ENCODE measurements around the gene PVALEF.
"Not testable (repeated sequence)": the region's sequence is repeated elsewhere in the genome, so short reads cannot be mapped to it uniquely, and the experiment has no call there.

PVALEF gene

DNA sequence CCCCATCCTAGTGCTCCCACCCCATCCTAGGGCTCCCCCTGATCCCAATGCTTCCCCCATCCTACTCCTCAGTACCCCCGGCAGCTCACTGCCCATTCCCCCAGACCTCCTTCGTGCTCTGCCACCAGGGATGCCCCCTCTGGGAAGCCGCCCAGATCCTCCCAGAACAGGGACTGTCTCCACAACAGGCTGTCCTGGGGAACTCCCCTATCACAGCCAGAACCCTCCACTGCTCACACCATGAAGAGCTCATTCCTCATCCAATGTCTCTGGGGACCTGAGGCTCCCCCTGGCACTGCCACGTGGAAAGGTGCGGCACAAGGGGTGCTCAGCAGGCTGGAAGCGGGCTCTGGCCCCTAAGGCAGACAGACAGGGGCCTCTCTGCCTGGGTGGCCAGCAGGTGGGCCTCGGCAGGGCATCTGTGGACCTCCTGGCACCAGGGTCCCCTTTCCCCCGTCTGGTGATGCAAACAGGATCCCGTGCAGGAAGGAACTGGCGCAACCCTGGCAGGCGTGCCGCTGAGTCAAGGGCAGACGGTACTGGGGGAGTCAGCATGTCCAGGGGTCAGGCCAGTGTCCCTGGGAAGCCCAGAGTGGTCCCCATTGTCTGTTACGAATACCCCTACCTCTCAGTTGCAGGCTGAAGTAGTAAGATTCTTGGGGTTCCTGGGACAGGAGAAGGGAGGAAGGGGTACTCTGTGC is 14.8 kb upstream of the PVALEF start:
- Mint-ChIP-seq H3K9me3 (no peaks in the 10 kb centered on the region), H3K27ac (peak overlapping the region in 1 of 2 donors; percentile 94), H3K27me3 (no peaks in the 10 kb centered on the region), H3K4me3 (no peak overlapping the region), H3K4me1 (peaks cover 5% of the 10 kb centered on the region)
- DNase-seq: no peak
- ATAC-seq: no peak

DNA sequence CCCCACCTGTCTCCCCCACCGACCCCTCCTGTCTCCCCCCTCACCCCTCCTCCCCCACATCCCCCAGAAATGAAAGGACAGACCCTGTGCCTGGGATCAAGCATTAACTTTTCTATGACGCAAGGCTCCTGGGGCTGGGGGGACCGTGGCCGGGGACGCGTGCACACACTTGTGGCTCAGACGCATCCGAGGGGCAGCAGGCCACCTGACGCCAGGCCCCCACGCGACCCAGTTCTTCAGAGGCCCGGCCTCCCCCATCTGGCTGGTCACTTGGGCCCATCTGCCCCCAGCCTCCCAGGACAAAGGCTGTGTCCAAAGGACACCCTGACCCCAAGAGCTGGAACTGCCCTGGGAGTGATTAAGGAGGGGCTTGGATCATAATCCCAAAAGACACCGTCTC is 14.0 kb upstream of the PVALEF start:
- Mint-ChIP-seq H3K4me1 (peaks cover 5% of the 10 kb centered on the region), H3K9me3 (no peaks in the 10 kb centered on the region), H3K27ac (no peak overlapping the region), H3K27me3 (no peaks in the 10 kb centered on the region), H3K4me3 (no peak overlapping the region)
- ATAC-seq: no peak
- DNase-seq: no peak

DNA sequence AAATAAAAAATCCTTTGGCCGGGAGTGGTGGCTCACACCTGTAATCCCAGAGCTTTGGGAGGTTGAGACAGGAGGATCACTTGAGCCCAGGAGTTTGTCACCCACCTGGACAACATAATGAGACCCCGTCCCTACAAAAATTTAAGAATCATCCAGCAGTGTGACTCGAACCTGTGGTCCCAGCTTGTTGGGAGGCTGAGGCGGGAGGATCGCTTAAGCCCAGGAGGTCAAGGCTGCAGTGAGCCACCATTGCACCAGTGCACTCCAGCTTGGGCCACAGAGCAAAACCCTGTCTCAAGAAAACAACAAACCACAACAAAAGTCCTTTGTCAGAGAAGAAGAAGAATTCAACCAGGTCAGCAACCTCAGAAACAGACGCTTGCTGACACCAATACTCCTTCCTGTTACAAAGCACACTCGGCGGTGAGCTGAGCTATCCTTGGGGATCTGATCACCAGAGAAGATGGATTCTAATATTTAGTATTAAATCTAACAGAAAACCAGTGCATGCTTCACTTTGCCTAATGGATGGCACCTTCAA is 12.9 kb upstream of the PVALEF start:
- ATAC-seq (no peak), DNase-seq (no peak)
- H3K27me3 Mint-ChIP-seq: no peaks in the 10 kb centered on the region
- H3K4me1 Mint-ChIP-seq: peaks cover 5% of the 10 kb centered on the region
- no peak overlapping the region for H3K27ac Mint-ChIP-seq
- no peaks in the 10 kb centered on the region for H3K9me3 Mint-ChIP-seq
- no peak overlapping the region for H3K4me3 Mint-ChIP-seq

DNA sequence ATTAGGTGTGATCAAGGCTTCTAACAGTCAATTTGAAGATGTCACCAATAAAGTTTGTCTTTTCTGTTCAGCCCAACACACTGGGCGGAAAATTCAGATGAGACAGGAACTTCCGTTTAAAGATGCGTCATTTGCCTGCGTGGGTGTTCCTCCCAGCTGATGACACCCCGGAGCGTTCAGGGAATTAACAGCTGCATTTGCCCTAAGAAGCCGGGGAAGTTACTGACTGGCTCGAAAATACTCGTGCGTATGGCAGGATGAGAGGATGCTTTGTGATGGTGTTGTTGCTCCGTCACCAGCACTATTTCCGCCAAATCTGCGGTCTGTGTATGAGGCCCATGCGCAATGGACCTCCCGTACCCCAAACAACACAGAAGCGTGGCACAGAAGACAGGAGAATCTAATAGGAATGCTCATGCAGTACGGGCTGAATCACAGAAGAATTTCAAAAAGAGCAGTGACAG is 11.9 kb upstream of the PVALEF start:
- DNase-seq (no peak), ATAC-seq (no peak)
- H3K4me1 Mint-ChIP-seq: peaks cover 5% of the 10 kb centered on the region
- H3K4me3 Mint-ChIP-seq: no peak overlapping the region
- no peak overlapping the region for H3K27ac Mint-ChIP-seq
- no peaks in the 10 kb centered on the region for H3K27me3 Mint-ChIP-seq
- H3K9me3 Mint-ChIP-seq: no peaks in the 10 kb centered on the region

DNA sequence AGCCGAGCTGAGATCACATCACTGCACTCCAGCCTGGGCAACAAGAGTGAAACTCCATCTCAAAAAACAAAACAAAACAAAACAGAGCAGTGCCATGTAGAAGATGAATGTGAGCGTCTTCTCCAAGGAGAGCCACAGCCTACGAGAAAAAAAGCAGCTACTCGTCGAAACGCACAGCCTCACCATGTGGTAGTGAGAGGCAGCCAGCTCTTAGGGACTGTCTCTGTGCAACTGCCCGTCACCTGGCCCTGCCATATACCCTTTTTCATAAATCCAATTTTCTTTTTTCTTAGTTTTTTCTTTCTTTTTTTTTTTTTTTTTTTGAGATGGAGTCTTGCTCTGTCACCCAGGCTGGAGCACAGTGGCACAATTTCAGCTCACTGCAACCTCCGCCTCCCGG is 11.3 kb upstream of the PVALEF start:
- H3K27me3 Mint-ChIP-seq, H3K27ac Mint-ChIP-seq, H3K4me3 Mint-ChIP-seq, ATAC-seq, H3K4me1 Mint-ChIP-seq, H3K9me3 Mint-ChIP-seq, DNase-seq: not testable (repeated sequence)

DNA sequence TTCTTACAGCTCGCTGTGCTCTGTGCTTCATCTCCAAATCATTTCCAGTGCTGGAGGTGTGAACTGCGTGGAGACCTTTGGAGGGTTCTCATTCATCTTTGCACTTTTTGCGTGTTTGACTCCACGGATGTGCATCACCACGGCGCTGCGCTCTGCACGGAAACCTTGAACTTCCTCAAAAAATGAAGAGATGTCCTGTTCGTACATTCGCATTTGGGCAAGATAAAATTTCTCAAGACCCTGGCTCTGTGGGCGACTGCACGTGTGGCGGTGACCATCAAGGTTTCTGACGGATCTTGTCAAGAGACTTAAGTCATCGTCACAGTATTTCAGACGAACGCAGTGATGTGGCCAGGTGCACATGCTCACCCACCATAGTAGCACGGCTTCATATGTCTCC is 10.3 kb upstream of the PVALEF start:
- ATAC-seq: no peak
- Mint-ChIP-seq H3K27ac (no peak overlapping the region), H3K4me3 (no peak overlapping the region), H3K4me1 (peaks cover 5% of the 10 kb centered on the region), H3K27me3 (no peaks in the 10 kb centered on the region), H3K9me3 (no peaks in the 10 kb centered on the region)
- no peak for DNase-seq

DNA sequence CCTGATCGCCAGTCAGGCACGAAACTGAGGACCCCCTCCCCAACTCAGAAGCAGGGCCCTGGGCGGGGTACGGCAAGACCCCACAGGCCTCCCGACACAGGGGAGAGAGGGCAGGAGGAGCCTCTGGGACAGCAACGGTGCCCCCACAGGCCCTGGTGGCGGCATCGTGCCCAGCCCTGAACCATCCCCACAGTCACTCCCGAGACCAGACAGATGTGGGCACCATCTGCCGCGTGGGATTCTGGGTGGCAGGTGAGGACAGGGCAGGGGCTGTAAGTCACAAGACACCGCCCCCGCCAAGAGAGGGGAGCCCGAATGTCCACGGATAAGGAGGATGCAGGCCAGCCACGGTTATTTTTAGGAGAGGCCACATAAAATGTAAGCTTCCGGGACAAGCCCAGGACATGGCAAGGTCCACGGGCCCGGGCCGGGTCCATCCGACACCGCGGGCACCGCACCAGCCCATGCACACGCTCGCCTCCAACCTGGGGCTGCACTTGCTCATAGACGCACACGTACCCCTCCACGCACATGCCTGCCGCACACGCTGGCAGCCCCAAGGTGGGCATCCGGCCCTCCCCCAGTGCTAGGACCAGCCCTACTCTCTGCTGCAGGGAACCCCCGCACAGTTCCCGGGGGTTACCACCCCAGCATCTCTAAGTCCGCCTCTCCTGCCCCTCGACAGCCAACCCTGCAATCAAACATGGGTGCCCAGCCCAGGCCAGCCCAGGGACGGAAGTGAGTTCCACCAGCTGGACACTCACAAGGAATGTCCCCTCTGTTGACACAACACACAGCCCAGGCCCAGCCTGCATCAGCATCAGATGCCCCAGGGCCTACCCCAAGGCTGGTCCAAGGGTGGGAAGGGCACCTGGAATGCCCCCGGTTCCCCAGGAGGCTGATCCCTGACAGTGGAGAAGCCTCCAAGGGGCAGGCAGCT is 8.2 kb upstream of the PVALEF start:
- no peak for DNase-seq
- Mint-ChIP-seq H3K4me1 (peaks cover 19% of the 10 kb centered on the region), H3K4me3 (no peak overlapping the region), H3K9me3 (no peaks in the 10 kb centered on the region), H3K27ac (no peak overlapping the region), H3K27me3 (no peaks in the 10 kb centered on the region)
- ATAC-seq: no peak

DNA sequence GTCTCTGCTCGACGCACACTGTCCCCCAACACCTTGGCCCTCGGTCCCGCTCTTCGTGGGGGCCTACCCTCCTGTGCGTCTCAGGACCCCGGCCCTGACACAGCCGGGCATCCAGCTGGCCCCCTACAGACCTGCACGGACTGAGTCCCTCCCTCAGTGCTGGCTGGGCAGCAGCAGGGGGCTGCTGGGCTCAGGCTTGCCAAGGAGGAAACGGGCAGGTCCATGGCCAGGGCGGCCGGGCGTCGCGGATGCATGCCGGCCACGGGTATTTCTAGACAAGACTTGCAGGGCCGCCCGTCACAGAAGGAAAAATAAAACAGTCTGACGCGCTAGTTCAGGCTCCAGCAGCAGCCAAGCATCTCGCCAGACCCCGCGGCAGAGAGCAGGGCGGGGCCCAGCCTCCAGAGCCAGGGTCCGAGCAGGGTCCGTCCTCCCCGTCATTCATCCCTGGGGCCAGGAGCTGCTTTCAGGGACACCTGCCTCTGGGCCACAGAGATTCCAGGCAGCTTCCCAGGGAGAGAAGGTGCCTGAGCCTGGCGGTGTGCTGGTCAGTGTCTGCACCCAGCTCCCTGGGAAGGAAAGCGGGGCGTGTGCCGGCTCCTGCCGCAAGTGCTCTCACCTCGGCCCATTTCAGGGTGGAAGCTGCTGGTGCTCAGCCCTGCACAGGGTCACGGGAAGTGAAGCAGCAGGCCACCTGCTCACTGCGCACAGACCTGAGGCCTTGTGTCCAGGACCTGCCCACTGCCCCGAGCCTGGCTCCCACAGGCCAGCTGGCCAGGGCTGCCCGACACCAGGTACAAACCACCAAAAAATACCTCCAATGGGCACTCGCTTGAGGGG is 7.2 kb upstream of the PVALEF start:
- H3K9me3 Mint-ChIP-seq: no peaks in the 10 kb centered on the region
- H3K4me3 Mint-ChIP-seq: no peak overlapping the region
- H3K4me1 Mint-ChIP-seq: peaks cover 19% of the 10 kb centered on the region
- no peaks in the 10 kb centered on the region for H3K27me3 Mint-ChIP-seq
- ATAC-seq (no peak), DNase-seq (no peak)
- H3K27ac Mint-ChIP-seq: peak overlapping the region in 1 of 2 donors; percentile 49

DNA sequence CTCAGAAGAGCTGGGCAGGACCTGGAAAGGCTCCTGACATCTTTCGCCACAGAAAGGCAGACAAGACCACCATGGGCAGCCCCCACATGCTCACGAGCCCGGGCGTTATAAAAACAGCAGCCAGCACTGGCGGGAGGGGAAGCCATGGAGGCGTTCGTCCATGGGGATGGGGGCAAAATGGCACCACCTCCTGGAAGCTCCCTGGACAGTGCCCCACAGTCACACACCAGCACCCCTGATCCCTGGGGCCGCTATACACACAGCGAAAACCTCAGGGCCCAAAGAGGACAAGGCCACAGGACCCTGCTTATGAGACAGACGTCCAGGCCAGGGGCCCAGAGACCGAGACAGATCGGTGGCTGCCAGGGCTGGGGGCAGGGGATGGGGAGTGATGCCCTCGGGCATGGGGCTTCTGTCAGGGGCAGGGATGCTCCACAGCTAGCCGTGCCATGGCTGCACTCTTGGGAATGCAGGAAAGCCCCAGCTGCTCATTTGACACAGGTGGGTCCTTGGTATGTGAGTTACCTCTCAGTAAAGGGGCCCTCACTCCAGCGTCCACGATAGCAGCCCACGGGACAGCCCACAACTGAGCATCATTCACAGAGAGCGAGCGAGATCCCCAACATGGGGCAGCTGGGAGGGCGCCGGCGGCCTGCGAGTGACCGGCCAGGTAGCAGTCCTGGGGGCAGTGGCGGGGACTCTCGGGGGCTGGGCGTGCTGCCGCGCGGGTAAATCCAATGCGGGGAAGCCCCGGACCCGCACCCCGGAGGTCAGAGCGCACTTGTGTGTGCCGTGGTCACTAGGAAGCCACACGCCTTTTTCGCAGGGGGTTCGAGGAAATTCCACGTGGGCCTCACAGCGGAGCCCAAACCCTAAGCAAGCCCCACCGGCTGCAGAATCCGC is 6.4 kb upstream of the PVALEF start:
- H3K27ac Mint-ChIP-seq: peak overlapping the region in 1 of 2 donors; percentile 94
- ATAC-seq (no peak), DNase-seq (no peak)
- H3K9me3 Mint-ChIP-seq: no peaks in the 10 kb centered on the region
- H3K4me1 Mint-ChIP-seq: peaks cover 26% of the 10 kb centered on the region
- no peak overlapping the region for H3K4me3 Mint-ChIP-seq
- H3K27me3 Mint-ChIP-seq: peaks cover 1% of the 10 kb centered on the region

DNA sequence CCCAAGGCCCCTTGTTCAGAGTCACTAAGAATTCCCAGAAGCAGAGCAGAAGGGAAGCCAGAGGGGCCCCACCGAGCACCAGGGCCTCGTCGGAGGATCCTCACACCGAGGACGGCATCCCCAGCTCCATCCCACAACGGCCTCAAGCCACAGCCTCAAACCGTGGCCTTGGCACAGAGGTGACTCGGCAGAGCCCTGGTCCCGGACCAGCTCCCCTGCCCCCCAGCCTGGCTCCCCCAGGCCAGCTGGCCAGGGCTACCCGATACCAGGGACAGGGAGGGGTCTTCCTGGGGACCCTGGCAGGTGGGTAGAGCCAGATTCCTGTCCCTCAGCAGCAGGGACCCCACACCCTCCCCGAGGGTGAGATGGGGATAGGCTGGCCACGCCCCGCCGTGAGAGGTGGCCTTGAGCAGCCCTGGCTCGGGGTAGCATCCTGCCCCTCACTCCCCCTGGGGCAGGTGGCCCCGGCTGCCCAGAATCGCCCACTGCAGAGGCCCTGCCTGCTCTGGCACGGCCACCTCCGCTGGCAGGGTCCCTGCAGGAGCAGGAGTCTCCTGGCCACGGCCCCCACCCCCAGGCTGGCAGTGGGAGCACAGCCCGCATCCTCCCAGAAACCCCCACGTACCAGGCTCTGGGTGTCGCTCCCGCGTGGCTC is 5.6 kb upstream of the PVALEF start:
- H3K9me3 Mint-ChIP-seq: no peaks in the 10 kb centered on the region
- H3K4me3 Mint-ChIP-seq: no peak overlapping the region
- DNase-seq: no peak
- H3K27me3 Mint-ChIP-seq: peaks cover 7% of the 10 kb centered on the region
- peaks cover 33% of the 10 kb centered on the region for H3K4me1 Mint-ChIP-seq
- no peak overlapping the region for H3K27ac Mint-ChIP-seq
- peak; percentile 16 for ATAC-seq

DNA sequence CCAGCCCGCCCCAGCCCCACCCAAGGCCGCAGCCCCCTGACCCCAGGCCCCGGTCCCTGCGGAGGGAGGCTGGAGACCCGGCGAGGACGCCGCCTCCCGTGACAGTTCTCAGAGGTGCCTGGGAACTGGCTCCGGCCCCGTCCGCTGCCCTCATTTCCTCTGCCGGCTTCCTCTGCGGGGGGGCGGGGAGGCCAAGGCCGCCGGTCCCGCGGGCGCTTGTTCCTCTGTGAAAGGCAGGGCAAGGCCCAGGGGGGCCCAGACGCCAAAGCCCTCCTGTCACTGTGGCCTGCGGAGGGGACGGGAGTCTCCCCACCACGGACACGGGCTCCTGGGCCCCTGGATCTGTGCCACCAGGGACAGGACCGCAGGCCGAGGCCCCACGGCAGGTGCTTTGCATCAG is 5.0 kb upstream of the PVALEF start:
- peak overlapping the region in 1 of 2 donors; percentile 85 for H3K27ac Mint-ChIP-seq
- no peak for DNase-seq
- H3K4me3 Mint-ChIP-seq: peak overlapping the region in 1 of 2 donors; percentile 76
- H3K9me3 Mint-ChIP-seq: no peaks in the 10 kb centered on the region
- peaks cover 7% of the 10 kb centered on the region for H3K27me3 Mint-ChIP-seq
- peaks cover 33% of the 10 kb centered on the region for H3K4me1 Mint-ChIP-seq
- ATAC-seq: peak; percentile 23

DNA sequence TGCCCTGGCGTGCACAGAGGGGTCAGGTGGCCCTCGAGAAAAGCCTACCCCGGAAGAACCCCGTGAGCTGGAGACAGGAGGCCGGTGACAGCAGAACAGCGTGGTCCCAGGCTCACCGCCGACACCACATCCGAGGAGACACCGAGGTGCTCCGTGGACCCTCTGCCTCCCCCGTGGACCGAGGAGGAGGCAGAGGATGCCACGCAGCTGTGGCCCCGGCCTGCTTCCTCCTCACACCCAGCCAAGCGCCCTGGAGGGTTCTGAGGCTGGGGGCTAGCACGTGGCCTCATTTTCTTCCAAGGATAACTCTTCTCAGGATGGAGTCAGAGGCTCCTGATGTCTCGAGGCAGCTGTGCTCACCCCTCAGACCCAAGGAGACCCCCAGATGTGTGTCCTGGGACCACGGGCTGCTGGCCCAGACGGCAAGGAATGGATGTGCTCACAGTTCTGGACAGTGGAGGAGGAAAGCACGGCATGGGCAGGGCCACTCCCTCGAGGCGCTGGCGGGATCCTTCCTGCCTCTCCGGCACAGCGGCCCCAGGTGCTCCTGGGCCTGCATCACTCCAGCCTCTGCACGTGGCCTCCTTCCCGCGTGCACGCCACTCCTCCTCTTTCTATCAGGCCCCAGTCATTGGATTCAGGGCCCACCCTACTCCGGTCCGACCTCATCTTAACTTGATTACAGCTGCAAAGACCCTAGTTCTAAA is 4.4 kb upstream of the PVALEF start:
- DNase-seq: no peak
- Mint-ChIP-seq H3K27me3 (peaks cover 7% of the 10 kb centered on the region), H3K9me3 (no peaks in the 10 kb centered on the region), H3K4me1 (peaks cover 33% of the 10 kb centered on the region), H3K27ac (peak overlapping the region; percentile 33 to 85), H3K4me3 (peak overlapping the region in 1 of 2 donors; percentile 76)
- peak; percentile 2 for ATAC-seq

DNA sequence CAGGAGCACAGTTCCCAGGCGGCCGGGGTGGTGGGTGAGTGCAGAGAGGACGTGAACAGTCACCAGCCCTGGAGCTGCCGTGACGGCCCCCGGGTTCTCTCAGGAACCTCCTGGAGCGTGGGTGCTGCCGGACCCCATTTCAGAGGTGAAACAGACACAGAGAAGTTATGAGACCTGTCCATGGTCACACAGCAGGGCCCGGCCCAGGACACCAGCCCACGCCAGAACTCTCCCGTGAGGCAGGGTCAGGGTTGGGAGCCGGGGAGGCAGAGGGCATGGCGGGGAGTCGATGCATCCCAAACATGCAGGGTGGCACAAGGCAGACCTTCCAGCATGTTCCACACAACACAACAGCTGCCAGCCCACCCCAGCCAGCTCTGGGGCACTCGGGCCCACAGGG is 3.8 kb upstream of the PVALEF start:
- DNase-seq (no peak), ATAC-seq (no peak)
- H3K9me3 Mint-ChIP-seq: no peaks in the 10 kb centered on the region
- H3K27me3 Mint-ChIP-seq: peaks cover 7% of the 10 kb centered on the region
- peaks cover 34% of the 10 kb centered on the region for H3K4me1 Mint-ChIP-seq
- no peak overlapping the region for H3K27ac Mint-ChIP-seq
- H3K4me3 Mint-ChIP-seq: peak overlapping the region in 1 of 2 donors; percentile 76
